Measurements from ENCODE around the gene SRRM5.
"Not testable (repeated sequence)": the region's sequence is repeated elsewhere in the genome, so short reads cannot be mapped to it uniquely, and the experiment has no call there.

SRRM5 gene

DNA sequence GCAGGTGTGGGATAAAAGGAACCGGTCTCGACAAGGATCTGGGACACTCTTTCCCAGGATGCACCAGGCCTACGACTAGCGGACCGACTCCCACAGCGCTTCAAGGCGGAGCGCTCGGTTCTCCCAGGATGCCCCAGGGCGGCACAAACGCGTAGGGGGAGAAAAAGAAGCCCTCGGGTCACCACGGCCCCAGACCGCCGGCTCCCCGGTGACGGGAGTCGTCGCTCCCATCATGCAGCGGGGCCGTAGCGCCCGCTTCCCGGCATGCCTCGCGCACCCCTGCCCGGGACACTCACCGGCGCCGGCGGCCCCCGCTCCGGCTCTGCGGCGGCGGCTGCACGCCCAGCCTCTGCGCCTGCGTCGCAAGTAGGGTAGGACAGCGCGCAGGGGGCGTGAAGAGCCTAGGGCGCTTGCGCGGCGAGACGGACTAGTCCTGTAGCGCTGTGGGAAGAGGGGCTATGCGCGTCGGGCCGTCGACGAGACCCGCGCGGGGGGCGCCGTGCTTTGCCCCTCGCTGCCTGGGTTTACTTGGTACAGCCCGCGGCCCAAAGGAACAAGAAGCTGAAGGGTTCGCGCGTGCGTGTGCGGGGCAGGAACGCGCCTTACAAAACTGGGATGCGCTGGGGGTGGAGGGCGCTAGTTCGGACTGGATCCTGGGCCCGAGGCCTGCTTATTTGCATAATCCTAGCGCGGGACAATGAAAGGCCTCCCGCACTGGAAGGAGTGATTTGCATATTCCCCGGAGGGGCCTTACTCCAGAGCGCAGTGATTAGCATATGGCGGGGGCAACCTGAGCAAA lies 7.6 kb downstream of the SRRM5 start, which contains the start of gene ZNF428:
Gene ZNF428, minus strand, starts transcription at position 368 of the 799 bp plus-strand sequence. CDS start 5,325 bp downstream, outside the sequence.
- peak; percentile 83 for DNase-seq

- no peak for DNase-seq
Measured at GRCh38 chr19:43620061-43621001, 8.4 kb downstream of the SRRM5 start.

DNA sequence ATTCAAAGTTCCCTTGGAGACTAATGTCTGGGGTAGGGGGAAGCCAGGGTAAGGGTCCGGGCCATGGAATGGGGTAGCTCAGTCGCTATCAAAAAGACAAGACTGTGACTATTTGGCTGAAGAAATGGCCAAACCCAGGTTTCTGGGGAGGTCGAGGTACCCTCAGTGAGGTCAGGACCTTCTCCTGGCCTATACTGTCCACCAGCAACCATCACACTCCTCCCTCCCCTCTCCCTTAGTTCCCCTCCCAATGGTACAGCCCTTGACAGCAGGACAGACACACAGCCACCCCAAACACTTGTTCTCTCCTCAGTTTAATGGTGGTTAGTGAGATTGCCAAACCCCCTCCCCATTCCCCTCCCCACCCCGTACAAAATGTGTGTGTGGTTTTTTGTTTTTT lies 10.2 kb downstream of the SRRM5 start:
- no peak for DNase-seq

DNA sequence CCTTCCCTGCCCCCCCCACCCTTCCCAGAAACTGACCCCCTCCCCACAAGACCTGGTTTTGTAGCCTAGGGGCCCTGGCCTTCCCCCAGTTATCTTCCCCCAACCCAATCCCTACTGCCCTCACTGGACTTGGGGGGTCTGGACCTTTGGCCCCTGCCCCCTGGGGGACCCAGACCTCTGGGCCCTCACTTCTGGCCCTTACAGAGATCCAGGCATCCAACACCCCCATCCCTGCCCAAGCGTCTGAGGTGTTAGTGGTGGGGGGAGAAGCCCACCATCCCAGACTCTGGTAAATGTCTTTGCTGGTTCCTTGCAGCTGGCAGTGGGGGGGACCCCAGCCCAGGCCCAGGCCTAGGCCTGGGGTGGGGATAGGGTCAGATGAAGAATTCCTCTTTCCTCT lies 11.1 kb downstream of the SRRM5 start:
- no peak for DNase-seq

- no peak for DNase-seq
Measured at GRCh38 chr19:43623889-43624670, 12.2 kb downstream of the SRRM5 start.

GRCh38 chr19:43624933-43625332 lies 13.0 kb downstream of the SRRM5 start:
- no peak for DNase-seq

DNA sequence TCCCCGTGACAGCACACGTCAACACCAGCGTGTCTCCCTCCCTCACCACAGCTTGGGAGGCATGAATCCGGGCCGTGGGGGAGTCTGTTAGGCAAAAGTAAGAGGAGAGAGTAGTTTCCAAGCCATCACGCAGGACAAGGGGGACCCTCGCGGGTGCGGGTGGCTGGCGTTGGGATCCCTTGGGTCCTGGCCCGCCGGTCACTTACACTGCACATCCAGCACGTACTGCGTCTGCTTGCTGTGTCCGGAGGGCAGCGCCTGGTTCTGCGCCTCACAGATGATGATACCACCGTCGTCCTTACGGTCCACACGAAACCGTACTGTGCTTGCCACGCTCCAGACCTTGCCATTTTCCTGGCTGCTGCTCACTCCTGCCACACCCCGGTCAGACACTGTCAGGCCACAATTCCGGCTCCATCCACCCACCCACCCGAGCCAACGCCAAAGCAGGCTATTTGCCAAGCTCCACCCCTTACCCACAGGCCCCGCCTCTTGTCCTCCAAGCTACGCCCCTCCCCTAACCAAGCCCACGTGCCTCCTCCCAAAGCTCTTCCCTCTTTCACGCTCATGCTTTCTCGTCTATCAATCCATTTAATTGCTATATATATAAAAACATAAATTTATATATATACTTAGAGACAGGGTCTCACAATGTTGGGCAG lies 14.2 kb downstream of the SRRM5 start:
- no peak for DNase-seq

DNA sequence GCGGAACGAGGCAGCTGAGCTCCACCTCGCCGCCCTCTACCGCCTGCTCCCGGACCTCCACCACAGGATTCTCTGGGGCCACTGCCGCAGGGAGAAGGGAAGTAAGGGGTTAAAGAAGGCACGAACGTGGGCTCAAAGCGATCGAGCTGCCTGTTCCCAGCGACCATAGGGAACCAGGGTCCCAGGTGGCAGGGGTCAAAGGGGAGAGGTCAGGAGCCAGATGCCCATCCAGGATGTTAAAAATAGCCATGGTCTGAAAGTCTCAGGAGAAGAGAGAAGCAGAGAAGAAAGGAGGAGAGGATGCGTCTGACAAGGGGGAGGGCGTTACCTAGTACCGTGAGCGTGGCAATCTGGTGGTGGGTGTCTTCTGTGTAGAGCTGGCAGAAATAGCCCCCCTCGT lies 14.9 kb downstream of the SRRM5 start:
- no peak for DNase-seq

DNA sequence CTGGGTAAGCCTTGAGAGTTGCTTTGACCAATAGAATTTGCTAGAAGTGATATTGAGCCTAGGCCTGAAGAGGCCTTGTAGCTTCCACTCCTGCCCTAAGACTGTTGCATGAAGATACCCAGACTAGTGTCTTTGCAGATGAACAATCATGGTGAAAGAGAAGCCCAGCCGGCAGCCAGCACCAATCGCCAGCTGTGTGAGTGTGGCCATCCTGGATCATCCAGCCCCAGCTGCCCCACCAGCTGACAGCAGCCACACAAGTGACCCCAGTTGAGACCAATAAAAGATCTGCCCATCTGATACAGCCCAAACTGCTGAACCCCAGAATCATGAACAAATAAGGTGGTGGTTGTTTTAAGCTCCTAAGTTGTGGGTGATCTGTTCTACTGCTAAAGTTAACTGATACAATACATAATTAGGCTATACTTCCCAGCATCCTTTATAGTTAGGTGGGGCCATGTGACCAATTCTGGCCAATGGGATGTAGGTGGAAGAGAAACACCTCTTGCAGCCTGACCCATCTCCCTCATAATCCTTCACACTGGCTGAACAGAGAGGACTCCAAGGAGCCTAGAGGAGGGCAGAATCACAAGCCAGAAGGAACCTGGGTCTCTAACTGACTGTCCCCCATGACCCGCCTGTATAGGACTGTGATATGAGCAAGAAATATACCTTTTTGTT lies 16.9 kb downstream of the SRRM5 start:
- no peak for DNase-seq

- no peak for DNase-seq
Measured at GRCh38 chr19:43631491-43631890, 19.6 kb downstream of the SRRM5 start.

DNA sequence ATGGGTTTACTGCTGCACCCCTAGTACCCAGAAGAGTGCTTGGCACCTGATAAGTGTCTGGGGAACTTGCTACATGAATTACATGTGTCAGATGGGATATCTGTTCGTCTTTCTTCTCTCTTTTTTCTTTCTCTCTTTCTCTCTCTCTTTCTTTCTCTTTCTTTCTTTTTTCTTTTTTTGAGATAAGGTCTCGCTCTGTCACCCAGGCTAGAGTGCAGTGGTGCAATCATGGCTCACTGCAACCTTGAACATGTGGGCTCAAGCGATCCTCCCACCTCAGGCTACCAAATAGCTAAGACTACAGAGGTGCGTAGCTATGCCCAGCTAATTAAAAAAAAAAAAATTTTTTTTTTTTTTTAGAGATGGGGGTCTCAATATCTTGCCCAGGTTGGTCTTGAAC lies 21.6 kb downstream of the SRRM5 start:
- DNase-seq, result no peak

DNA sequence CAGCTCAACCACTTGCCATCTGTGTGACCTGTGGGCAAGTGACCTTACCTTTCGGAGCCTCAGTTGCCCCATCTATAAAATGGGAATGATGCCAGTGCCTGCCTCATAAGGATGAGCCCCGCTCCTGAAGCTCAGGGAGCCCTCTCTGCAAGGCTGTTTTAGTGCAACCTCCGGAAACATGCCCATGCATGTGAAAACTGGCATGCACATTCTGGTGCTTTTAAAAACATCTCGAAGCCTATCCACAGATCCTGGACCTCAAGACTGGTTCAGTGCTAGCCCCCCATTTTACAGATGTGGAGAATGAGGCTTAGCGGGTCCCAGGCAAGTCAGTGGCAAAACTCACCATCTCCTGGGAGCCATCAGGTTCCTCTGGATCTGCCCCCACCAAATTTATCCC lies 22.2 kb downstream of the SRRM5 start:
- DNase-seq, result no peak

- DNase-seq, result no peak
Measured at GRCh38 chr19:43634506-43634871, 22.6 kb downstream of the SRRM5 start.

GRCh38 chr19:43634872-43635560 lies 23.1 kb downstream of the SRRM5 start:
- DNase-seq, result no peak

- not testable (repeated sequence) for DNase-seq
Measured at GRCh38 chr19:43635561-43635940, 23.7 kb downstream of the SRRM5 start.

GRCh38 chr19:43636121-43636683 lies 24.3 kb downstream of the SRRM5 start:
- DNase-seq, result peak; percentile 67

GRCh38 chr19:43638214-43638994 lies 26.5 kb downstream of the SRRM5 start:
- DNase-seq, result no peak

- DNase-seq, result no peak
Measured at GRCh38 chr19:43638995-43639518, 27.2 kb downstream of the SRRM5 start.

DNA sequence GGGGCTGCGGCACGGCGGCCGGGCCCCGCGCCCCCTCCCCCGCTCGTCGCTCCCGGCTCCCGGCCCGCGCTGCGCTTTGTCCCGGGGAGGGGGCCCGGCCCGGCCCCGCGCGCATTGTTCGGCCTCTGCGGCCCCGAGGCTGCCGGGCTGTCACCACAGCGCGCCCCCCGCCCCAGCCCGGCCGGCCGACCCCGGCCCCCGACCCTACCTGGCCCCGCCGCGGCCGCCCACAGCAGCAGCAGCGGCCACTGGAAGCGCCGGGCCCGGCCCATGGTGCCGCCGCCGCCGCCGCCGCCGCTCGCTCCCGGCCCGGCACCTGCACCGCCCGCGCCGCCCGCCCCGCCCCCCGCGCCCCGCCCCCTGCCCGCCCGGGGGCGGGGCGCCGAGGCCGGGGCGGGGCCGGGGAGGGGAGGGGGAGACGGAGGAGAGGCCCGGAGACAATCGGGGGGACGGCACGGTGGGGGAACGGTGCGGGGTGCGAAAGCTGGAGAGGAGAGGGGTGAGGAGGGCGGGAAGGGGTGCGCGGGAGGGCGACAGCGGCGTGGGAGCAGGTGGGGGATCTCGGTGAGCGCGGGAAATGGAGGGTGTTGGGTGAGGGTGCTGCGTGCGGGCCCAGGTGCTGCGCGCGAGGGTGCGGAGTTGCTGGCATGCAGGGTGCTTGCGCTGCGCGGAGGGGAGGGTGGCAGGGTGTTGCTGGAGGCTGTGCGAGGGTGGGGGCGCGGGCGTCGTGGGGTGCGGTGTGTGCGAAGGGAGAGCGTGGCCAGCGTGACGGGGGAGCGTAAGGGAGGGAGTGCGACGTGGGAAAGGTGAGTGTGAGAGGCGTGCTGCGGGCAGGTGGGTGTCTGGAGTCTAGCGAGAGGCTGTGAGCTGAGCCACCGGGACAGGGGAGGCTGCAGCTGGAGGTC lies 27.9 kb downstream of the SRRM5 start, which contains the start of gene CADM4:
Gene CADM4, minus strand, starts transcription at position 332 of the 905 bp plus-strand sequence. Its CDS starts 60 bp downstream, at position 272.
- no peak for DNase-seq
